SK-N-SH (cell line): ENCODE data around the gene TMEM176A.

Experiments used
- CTCF ChIP-seq: fragments of 200-600 bp; sonication (generic); IDR thresholded peaks from 2 replicates; pipeline ENCODE4 v1.6.1; 2017; ENCODE audit warnings: antibody characterized with exemption, mild to moderate bottlenecking, moderate library complexity
- EP300 ChIP-seq, 2 experiments: IDR thresholded peaks; 2 replicates each; pipeline versions ENCODE4 v1.4.0 to v1.6.1; 2012; ENCODE audit warnings: borderline replicate concordance in 1 of 2, low read depth in 1 of 2, low read length in 1 of 2
- EZH2phosphoT487 ChIP-seq: fragments of 200-600 bp; sonication (generic); IDR thresholded peaks from 2 replicates; pipeline ENCODE4 v1.6.1; 2017; ENCODE audit warnings: low read depth, mixed run types, mild to moderate bottlenecking, antibody characterized with exemption, moderate library complexity, borderline replicate concordance
- GATA2 ChIP-seq: sonication (generic); formaldehyde crosslinking; IDR thresholded peaks from 2 replicates; pipeline ENCODE4 v1.5.0; 2020; ENCODE audit warnings: mild to moderate bottlenecking, missing genetic modification reagents
- JUND ChIP-seq: IDR thresholded peaks from 2 replicates; pipeline ENCODE4 v1.4.0; 2012
- POLR2AphosphoS5 ChIP-seq: IDR thresholded peaks from 2 replicates; pipeline ENCODE4 v1.6.1; 2012; ENCODE audit warnings: low read depth, low read length
- RFX5 ChIP-seq: IDR thresholded peaks from 2 replicates; pipeline ENCODE4 v1.6.1; 2012; ENCODE audit warnings: mild to moderate bottlenecking, improper control_type of control experiment, low read length
- TEAD4 ChIP-seq: IDR thresholded peaks from 2 replicates; pipeline ENCODE4 v1.4.0; 2012; ENCODE audit warnings: mild to moderate bottlenecking, borderline replicate concordance; ENCODE audit not compliant: insufficient read depth

GRCh38 chr7:150849204-150849775 is 48.7 kb downstream of the TMEM176A start:
- TF ChIP-seq CTCF (no peak), TEAD4 (no peak), POLR2AphosphoS5 (no peak), RFX5 (no peak), EZH2phosphoT487 (no peak), GATA2 (CRISPR knock-in tag) (no peak), JUND (no peak), EP300 (IDR thresholded peaks at IDR 0.05; ENCODE audit: borderline replicate concordance in 1 of 2, low read depth in 1 of 2, low read length in 1 of 2) (no peak)
